Measurements from ENCODE around the gene FBXO2.
"Not testable (repeated sequence)": the region's sequence is repeated elsewhere in the genome, so short reads cannot be mapped to it uniquely, and the experiment has no call there.

The FBXO2 gene

DNA sequence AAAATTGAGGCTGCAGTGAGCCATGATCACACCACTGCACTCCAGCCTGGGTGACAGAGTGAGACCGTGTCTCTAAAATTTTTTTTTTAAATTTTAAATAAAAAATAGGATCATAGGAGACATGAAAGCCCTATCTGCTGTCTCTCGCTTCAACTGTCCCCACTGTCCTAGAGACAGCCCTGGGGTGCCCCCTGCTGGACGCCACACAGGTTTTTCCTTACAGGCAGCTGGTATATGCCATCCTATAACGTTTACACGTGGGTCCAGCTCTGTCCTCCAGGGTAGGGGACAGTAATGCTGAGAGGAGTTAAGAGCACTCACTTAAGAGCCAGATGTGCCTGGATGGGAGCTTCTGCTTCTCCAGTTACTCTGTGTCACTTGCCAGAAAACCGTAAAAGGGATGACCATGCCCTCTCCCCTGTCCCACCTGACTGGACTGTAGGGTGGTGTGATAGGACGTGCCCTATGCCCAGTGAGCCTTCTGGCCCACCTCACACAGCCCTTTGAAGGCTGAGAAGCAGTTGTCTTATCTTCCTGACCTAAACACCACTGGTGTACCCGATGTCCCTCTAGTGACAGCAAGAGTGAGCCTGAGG is 8.5 kb downstream of the FBXO2 start:
- TF ChIP-seq, protein P1, sequence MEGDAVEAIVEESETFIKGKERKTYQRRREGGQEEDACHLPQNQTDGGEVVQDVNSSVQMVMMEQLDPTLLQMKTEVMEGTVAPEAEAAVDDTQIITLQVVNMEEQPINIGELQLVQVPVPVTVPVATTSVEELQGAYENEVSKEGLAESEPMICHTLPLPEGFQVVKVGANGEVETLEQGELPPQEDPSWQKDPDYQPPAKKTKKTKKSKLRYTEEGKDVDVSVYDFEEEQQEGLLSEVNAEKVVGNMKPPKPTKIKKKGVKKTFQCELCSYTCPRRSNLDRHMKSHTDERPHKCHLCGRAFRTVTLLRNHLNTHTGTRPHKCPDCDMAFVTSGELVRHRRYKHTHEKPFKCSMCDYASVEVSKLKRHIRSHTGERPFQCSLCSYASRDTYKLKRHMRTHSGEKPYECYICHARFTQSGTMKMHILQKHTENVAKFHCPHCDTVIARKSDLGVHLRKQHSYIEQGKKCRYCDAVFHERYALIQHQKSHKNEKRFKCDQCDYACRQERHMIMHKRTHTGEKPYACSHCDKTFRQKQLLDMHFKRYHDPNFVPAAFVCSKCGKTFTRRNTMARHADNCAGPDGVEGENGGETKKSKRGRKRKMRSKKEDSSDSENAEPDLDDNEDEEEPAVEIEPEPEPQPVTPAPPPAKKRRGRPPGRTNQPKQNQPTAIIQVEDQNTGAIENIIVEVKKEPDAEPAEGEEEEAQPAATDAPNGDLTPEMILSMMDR (conservative IDR thresholded peaks at IDR 0.05) = peak; percentile 87

DNA sequence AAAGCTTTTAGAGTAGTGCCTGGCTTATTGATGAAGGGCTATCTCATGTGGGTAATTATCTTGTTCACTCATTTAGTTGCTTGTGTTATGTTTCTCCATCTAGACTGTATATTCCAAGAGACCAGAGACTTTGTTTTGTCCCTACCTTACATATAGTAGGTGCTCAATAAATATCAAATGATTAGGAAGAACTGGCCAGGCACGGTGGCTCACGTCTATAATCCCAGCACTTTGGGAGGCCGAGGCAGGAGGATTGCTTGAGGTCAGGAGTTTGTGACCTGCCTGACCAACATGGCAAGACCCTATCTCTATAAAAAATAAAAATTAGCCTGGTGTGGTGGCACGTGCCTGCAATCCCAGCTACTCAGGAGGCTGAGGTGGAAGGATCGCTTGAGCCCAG is 9.0 kb downstream of the FBXO2 start:
- no peak overlapping the region for H3K27ac ChIP-seq
- TF ChIP-seq, protein P1 (conservative IDR thresholded peaks at IDR 0.05) = no peak

More for the DNA sequence above, 8.5 kb downstream of the FBXO2 start:
- no peak overlapping the region for H3K27ac ChIP-seq

DNA sequence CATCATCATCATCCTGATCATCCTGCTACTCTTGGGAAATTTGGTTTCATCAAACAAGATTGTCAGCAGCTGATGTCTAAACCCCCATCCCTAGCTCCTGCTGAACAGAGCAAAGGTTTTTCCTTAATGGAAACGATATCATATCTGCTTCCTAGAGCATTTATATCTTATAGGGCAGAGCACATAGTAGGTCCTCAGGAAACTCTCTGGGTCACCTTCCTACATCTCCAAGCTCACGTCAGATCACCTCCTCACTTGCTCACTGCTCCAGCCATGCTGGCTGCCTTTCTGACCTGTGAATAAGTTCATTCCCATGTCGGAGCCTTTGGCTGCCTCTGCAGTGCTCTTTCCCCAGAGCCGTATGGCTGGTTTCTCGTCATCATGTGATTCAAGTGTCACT is 10.4 kb downstream of the FBXO2 start:
- no peak overlapping the region for H3K27ac ChIP-seq
- TF ChIP-seq, protein P1 (conservative IDR thresholded peaks at IDR 0.05) = no peak

DNA sequence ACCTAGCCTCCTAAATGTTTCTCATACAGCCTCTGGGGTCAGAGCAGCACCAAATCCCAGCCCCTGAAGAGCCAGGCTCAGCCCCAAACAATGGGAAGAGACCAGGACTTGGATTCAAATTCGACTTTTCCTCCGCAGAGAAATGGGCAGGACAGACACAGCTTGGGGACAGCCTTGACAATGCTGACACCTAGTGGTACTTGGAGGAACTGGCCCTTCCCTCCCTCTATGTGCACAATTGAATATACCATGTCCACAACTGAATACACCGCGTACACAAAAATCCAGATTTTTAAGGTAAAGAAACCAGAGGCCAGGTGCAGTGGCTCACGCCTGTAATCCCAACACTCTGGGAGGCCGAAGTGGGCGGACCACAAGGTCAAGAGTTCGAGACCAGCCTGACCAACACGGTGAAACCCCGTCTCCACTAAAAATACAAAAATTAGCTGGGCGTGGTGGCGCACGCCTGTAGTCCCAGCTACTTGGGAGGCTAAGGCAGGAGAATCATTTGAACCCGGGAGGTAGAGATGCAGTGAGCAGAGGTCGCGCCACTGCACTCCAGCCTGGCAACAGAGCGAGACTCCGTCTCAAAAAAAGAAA is 11.7 kb downstream of the FBXO2 start:
- H3K27ac ChIP-seq = not testable (repeated sequence)
- TF ChIP-seq, protein P1 (conservative IDR thresholded peaks at IDR 0.05) = peak; percentile 95

DNA sequence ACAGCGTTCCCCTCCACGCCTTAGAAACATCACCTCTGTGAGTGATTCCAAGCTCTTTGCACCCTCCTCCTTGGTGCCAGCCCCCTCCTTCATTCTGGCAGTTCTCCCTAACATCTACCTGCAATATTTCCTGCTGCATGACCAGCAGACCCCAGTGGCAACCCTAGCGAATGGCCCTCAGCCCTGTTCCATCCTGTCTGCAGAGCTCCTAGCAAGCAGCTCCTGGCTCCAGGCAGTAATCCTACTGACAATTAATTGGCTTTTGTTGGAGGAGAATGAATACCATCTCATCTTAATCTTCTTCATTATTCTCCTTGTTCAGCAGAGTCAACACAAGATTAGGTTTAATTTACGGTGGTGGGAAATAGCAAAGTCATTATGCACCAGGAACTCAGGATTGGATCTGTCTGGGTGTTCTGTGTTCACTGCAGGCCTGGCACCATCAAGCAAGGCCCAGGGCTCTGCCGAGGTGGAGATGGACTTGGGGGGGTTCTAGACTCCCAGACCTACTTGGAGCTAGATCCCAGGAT is 12.4 kb downstream of the FBXO2 start:
- H3K27ac ChIP-seq = no peak overlapping the region

DNA sequence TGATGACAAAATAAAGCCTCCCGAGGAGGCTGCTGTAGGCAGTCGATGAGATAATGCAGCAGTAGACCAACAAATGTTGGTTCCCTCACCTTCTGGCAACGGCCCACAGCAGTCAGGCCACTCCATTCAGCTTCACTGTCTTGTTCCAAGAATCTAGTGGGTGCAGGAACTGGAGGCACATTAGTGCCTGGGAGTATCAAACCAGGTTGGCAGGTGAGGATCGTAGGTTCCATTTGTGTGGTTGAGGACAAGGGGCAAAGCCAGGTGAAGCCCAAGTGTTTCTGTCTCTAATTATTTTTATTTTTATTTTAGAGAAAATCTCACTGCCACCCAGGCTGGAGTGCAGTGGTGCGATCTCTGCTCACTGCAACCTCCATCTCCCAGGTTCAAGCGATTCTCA is 13.3 kb downstream of the FBXO2 start:
- TF ChIP-seq, protein P1 (conservative IDR thresholded peaks at IDR 0.05) = no peak
- H3K27ac ChIP-seq = no peak overlapping the region

More for the DNA sequence above, 12.4 kb downstream of the FBXO2 start:
- TF ChIP-seq, protein P1 (conservative IDR thresholded peaks at IDR 0.05) = no peak

DNA sequence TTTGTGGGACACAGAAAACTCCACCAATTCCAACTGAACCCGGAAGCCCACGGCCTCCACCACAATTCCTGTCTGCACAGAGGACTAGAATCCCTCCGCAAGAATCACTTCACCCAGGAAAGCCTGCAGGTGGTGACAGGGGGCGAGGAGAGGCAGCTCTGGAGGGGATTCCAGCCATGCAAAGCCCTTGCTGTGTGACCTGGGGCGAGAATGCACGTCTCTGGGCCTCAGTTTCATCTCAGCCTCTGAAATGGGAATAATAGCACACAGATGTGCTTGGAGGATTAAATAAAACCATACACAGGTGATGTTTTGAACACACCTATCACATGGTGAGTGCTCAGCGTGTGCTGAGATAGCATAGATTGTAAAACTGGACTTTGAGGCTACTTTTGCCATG is 14.1 kb downstream of the FBXO2 start:
- TF ChIP-seq, protein P1 (conservative IDR thresholded peaks at IDR 0.05) = no peak
- H3K27ac ChIP-seq = no peak overlapping the region

All from VCaP (cell line).